Measurements from ENCODE around the gene DLGAP5. TPM values are rescaled to one million over a fixed set of nuclear protein-coding genes. Genes with fewer than 3 reads are reported as not detected.

DLGAP5 gene
- total and polyA plus RNA-seq, 4 donors, result 8.7 to 14.4 (median 11.5) TPM

DNA sequence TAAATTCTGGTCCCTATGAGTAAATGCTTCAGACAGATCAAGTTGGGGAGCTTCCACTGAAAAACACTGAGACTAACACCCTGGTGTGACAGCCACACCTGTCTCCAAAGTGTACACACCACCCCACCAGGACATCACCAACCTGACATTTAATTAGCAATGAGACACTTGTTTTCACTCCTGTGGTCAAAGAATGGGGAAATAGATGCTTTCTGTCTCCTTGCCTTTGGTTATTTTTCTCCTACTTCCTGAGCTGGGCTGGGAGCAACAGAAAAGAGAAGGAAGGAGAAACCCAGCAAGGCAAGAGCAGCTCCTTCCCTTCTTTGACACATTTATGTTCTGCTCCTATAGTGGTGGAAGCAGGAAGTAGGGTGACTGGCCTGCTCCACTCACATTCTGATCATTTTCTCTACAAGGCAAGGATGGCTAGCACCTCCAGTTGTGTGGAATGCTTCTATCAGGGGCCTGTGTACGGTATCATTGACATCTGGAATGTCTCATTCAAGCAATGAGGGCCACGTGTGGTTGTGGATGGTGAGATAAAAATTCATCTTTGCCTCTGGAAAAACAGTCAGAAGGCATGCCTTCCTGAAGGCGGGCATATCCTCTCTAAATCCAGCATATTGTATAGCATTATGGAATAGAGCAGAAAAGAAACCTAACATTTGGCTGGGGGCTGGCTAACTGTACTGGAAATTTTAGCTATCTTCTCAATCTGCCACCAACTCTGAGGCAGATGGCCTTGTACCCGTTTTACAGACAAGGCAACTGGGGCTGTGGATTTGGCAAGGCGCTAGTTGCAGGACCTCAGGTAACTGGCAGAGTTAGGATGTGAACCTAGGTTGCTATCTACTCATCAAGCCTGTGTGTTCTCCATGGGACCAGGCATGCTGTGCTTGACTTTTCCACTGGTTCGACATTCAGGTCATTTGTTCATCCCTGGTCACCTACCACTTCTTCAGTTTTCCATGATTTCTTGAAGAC is 87.1 kb downstream of the DLGAP5 start:
- Histone ChIP-seq H3K9me3 (ENCODE audit: control insufficient read depth, insufficient read depth, low read length) (no peaks in the 10 kb centered on the region), H3K36me3 (ENCODE audit: control insufficient read depth, insufficient read depth, low read length) (no peaks in the 10 kb centered on the region), H3K27ac (ENCODE audit: low read depth, low read length) (peak overlapping the region; percentile 75), H3K27me3 (ENCODE audit: control insufficient read depth, insufficient read depth, low read length) (peaks cover 6% of the 10 kb centered on the region), H3K4me3 (ENCODE audit: low read depth, low read length) (no peak overlapping the region), H3K4me1 (ENCODE audit: control insufficient read depth, insufficient read depth, low read length) (peaks cover 20% of the 10 kb centered on the region)
- 100% methylated on average over 2 of the region's 6 CpGs for WGBS (ENCODE audit: insufficient coverage)
- DNase-seq (ENCODE audit: low read depth in 4 of 6, low spot score in 6 of 6), result no peak

DNA sequence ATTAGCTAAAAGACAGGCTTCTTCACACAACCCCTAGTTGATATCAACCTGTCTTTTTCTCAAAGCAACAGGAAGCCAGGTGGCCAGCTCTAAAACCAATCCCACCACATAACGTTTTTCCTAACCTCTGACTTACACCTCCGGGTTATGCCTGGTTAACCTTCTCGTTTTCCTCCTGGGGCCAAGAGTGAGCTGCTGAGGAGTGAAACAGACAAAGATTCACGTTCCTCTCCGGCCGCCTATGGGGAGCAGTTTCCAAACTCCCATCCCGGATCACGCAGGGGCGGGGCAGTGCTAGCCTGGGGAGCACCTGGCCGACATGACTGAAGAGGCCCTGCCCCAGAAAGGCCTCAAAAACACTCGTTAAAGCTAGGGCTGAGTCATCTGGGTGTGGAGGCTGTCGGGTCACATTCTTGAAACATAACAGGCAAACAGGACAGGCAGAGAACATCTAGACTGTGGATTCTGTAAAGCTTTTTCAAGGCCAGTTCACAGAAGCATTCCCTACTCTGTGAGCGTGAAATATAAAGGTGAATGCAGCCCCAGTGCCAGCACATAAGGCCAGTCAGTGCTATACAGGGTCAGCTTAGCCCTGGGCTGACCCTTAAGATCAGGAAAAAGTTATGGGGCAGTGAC is 88.3 kb downstream of the DLGAP5 start:
- no peaks in the 10 kb centered on the region for H3K36me3 ChIP-seq (ENCODE audit: control insufficient read depth, insufficient read depth, low read length)
- DNase-seq (ENCODE audit: low read depth in 4 of 6, low spot score in 6 of 6), result peak in 1 of 6 donors; percentile 54
- H3K4me1 ChIP-seq (ENCODE audit: control insufficient read depth, insufficient read depth, low read length), result peaks cover 16% of the 10 kb centered on the region

DNA sequence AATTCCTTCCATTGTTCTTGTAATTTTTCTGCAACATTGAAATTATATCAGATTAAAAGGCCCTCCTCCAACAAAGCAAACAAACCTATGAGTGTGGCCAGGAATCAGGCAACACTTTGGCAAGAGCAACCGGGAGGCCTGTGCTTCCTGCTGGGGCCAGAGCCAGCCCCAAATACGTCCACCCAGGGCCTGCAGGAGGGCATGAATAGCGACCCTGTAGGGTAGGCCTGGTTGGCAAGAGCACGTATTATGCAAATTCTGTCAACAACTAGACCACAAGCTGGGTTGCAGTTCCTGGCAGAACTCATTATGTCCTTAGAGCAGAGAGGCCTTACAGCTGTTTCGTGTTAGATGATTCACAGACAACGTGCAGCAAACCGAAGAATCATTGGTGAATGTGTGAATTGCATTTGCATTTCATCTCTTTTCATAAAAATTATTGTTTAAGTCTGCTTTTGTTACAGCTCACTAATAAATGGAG is 89.2 kb downstream of the DLGAP5 start:
- H3K36me3 ChIP-seq (ENCODE audit: control insufficient read depth, insufficient read depth, low read length), result no peaks in the 10 kb centered on the region
- peaks cover 13% of the 10 kb centered on the region for H3K4me1 ChIP-seq (ENCODE audit: control insufficient read depth, insufficient read depth, low read length)
- H3K4me3 ChIP-seq (ENCODE audit: low read depth, low read length), result no peak overlapping the region
- DNase-seq (ENCODE audit: low read depth in 4 of 6, low spot score in 6 of 6), result peak in 5 of 6 donors; percentile 53 to 92 (median 64)
- WGBS (ENCODE audit: insufficient coverage), result 20% methylated on average over 4 of the region's 7 CpGs
- peak overlapping the region; percentile 75 for H3K27ac ChIP-seq (ENCODE audit: low read depth, low read length)
- no peaks in the 10 kb centered on the region for H3K9me3 ChIP-seq (ENCODE audit: control insufficient read depth, insufficient read depth, low read length)
- H3K27me3 ChIP-seq (ENCODE audit: control insufficient read depth, insufficient read depth, low read length), result peaks cover 6% of the 10 kb centered on the region

More for the DNA sequence above, 88.3 kb downstream of the DLGAP5 start:
- 45% methylated on average over 8 of the region's 13 CpGs for WGBS (ENCODE audit: insufficient coverage)
- H3K9me3 ChIP-seq (ENCODE audit: control insufficient read depth, insufficient read depth, low read length), result no peaks in the 10 kb centered on the region
- H3K27me3 ChIP-seq (ENCODE audit: control insufficient read depth, insufficient read depth, low read length), result peaks cover 6% of the 10 kb centered on the region
- H3K27ac ChIP-seq (ENCODE audit: low read depth, low read length), result peak overlapping the region; percentile 75
- H3K4me3 ChIP-seq (ENCODE audit: low read depth, low read length), result no peak overlapping the region

DNA sequence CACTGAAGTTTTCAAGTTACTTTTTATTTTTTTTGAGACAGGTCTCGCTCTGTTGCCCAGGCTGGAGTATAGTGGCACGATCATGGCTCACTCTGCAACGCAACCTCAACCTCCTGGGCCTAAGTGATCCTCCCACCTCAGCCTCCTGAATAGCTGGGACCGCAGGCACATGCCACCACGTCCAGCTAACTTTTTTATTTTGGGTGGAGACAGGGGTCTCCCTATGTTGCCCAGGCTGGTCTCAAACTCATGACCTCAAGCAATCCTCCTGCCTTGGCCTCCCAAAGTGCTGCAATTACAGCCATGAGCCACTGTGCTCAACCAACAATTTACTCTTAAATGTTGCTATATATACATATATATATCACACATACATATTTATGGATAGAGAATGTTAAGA is 89.7 kb downstream of the DLGAP5 start:
- Histone ChIP-seq H3K4me3 (ENCODE audit: low read depth, low read length) (no peak overlapping the region), H3K27ac (ENCODE audit: low read depth, low read length) (peak overlapping the region; percentile 75), H3K4me1 (ENCODE audit: control insufficient read depth, insufficient read depth, low read length) (peaks cover 13% of the 10 kb centered on the region), H3K27me3 (ENCODE audit: control insufficient read depth, insufficient read depth, low read length) (peaks cover 6% of the 10 kb centered on the region), H3K36me3 (ENCODE audit: control insufficient read depth, insufficient read depth, low read length) (no peaks in the 10 kb centered on the region), H3K9me3 (ENCODE audit: control insufficient read depth, insufficient read depth, low read length) (no peaks in the 10 kb centered on the region)
- DNase-seq (ENCODE audit: low read depth in 4 of 6, low spot score in 6 of 6), result no peak
- WGBS (ENCODE audit: insufficient coverage), result 100% methylated on average over 3 of the region's 5 CpGs

DNA sequence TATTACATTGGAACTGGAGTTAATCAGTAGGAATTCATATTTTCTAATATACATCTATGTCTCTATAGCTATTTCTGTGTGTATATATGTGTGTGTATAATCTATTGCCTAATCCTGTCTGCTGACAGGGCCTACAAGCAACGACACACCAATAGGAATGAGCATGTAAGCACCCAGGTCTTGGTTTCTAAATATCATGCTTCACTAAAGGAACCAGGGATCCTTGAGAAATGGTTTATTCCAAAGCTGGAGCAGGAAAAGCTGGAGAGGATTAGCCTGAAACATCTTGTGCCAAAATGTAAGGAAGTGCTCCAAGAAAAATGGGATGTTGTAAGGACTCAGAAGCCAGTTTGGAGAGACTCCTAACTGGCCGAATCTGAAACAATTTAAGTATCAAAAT is 91.6 kb downstream of the DLGAP5 start:
- Histone ChIP-seq H3K9me3 (ENCODE audit: control insufficient read depth, insufficient read depth, low read length) (no peaks in the 10 kb centered on the region), H3K27me3 (ENCODE audit: control insufficient read depth, insufficient read depth, low read length) (peaks cover 6% of the 10 kb centered on the region), H3K27ac (ENCODE audit: low read depth, low read length) (no peak overlapping the region), H3K4me3 (ENCODE audit: low read depth, low read length) (no peak overlapping the region), H3K36me3 (ENCODE audit: control insufficient read depth, insufficient read depth, low read length) (no peaks in the 10 kb centered on the region), H3K4me1 (ENCODE audit: control insufficient read depth, insufficient read depth, low read length) (peaks cover 13% of the 10 kb centered on the region)
- DNase-seq (ENCODE audit: low read depth in 4 of 6, low spot score in 6 of 6), result peak in 1 of 6 donors; percentile 72
- 83% methylated on average over 1 of the region's 2 CpGs for WGBS (ENCODE audit: insufficient coverage)

DNA sequence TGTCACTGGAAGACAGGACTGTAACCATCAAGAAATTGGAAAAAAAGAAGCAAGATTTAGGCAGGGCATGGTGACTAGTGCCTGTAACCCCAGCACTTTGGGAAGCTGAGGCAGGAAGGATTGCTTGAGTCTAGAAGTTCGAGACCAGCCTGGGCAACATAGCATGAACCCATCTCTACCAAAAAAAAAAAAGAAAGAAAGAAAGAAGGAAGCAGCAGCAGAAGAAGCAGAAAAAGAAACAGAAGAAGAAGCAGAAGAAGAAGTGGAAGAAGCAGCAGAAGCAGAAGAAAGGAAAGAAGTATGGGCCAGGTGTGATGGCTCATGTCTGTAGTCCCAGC is 92.9 kb downstream of the DLGAP5 start:
- Histone ChIP-seq H3K27ac (ENCODE audit: low read depth, low read length) (no peak overlapping the region), H3K36me3 (ENCODE audit: control insufficient read depth, insufficient read depth, low read length) (no peaks in the 10 kb centered on the region), H3K9me3 (ENCODE audit: control insufficient read depth, insufficient read depth, low read length) (no peaks in the 10 kb centered on the region), H3K4me3 (ENCODE audit: low read depth, low read length) (no peak overlapping the region), H3K4me1 (ENCODE audit: control insufficient read depth, insufficient read depth, low read length) (peaks cover 13% of the 10 kb centered on the region), H3K27me3 (ENCODE audit: control insufficient read depth, insufficient read depth, low read length) (no peaks in the 10 kb centered on the region)
- DNase-seq (ENCODE audit: low read depth in 4 of 6, low spot score in 6 of 6), result no peak
- no CpG with 5 or more reads among the region's 1 CpG for WGBS (ENCODE audit: insufficient coverage)

Other genes with a start within 250 kb of the DLGAP5 start
- 1 to 10 TPM; 9.1 to 9.2 TPM for gene WDHD1, start 164.5 kb downstream of the DLGAP5 start, total RNA-seq
- 1 to 10 TPM; 5.4 to 6.4 TPM for gene WDHD1, start 164.5 kb downstream of the DLGAP5 start, polyA plus RNA-seq (ENCODE audit: insufficient read length in 2 of 2)
- gene SOCS4, start 164.3 kb downstream of the DLGAP5 start, total RNA-seq, result 10 to 100 TPM; 16.8 to 44.8 TPM
- gene SOCS4, start 164.3 kb downstream of the DLGAP5 start, polyA plus RNA-seq (ENCODE audit: insufficient read length in 2 of 2), result 10 to 100 TPM; 15.5 to 19.8 TPM
- 10 to 100 TPM; 29.0 to 39.7 TPM for gene MAPK1IP1L, start 139.9 kb downstream of the DLGAP5 start, total RNA-seq
- gene MAPK1IP1L, start 139.9 kb downstream of the DLGAP5 start, polyA plus RNA-seq (ENCODE audit: insufficient read length in 2 of 2), result 100 to 1,000 TPM in 1 of 2 donors, 10 to 100 TPM in 1; 89.7 to 101 TPM
- gene LGALS3, start 62.3 kb downstream of the DLGAP5 start, total RNA-seq, result 10 to 100 TPM; 36.0 to 42.1 TPM
- gene LGALS3, start 62.3 kb downstream of the DLGAP5 start, polyA plus RNA-seq (ENCODE audit: insufficient read length in 2 of 2), result 10 to 100 TPM; 25.1 to 41.5 TPM
- gene FBXO34, start 79.8 kb upstream of the DLGAP5 start, total RNA-seq, result 10 to 100 TPM; 32.6 to 37.5 TPM
- 10 to 100 TPM; 23.1 to 23.5 TPM for gene FBXO34, start 79.8 kb upstream of the DLGAP5 start, polyA plus RNA-seq (ENCODE audit: insufficient read length in 2 of 2)
- gene ATG14, start 220.2 kb upstream of the DLGAP5 start, total RNA-seq, result 10 to 100 TPM; 17.4 to 18.7 TPM
- 10 to 100 TPM; 16.6 to 19.8 TPM for gene ATG14, start 220.2 kb upstream of the DLGAP5 start, polyA plus RNA-seq (ENCODE audit: insufficient read length in 2 of 2)
- not detected for gene TBPL2, start 249.0 kb upstream of the DLGAP5 start, total RNA-seq
- gene TBPL2, start 249.0 kb upstream of the DLGAP5 start, polyA plus RNA-seq (ENCODE audit: insufficient read length in 2 of 2), result not detected

All from spinal cord (tissue), 10 donors.